Medulla oblongata (tissue), 1 donor: ENCODE measurements around the gene QSOX2.
A peak's percentile ranks its signal among the peaks of the same experiment; 100 is the strongest.
"Not testable (repeated sequence)": the region's sequence is repeated elsewhere in the genome, so short reads cannot be mapped to it uniquely, and the experiment has no call there.

Source experiments
- DNase-seq: peaks from one replicate; pipeline ENCODE4 v3.0.0-alpha.2; 2015; ENCODE audit errors: extremely low spot score

QSOX2 gene

GRCh38 chr9:136266641-136267040 lies 21.0 kb upstream of the QSOX2 start:
- not testable (repeated sequence) for DNase-seq

GRCh38 chr9:136265561-136266355 lies 20.1 kb upstream of the QSOX2 start:
- no peak for DNase-seq

- DNase-seq: no peak
Measured at GRCh38 chr9:136264441-136265405, 19.1 kb upstream of the QSOX2 start.

GRCh38 chr9:136264031-136264430 lies 18.4 kb upstream of the QSOX2 start:
- DNase-seq: no peak

- no peak for DNase-seq
Measured at GRCh38 chr9:136262671-136263178, 17.1 kb upstream of the QSOX2 start.

GRCh38 chr9:136261686-136262430 lies 16.2 kb upstream of the QSOX2 start:
- no peak for DNase-seq

- DNase-seq: no peak
Measured at GRCh38 chr9:136260936-136261472, 15.4 kb upstream of the QSOX2 start.

- no peak for DNase-seq
Measured at GRCh38 chr9:136260521-136260920, 14.9 kb upstream of the QSOX2 start.

- DNase-seq: no peak
Measured at GRCh38 chr9:136259836-136260235, 14.2 kb upstream of the QSOX2 start.

GRCh38 chr9:136259517-136259813 lies 13.9 kb upstream of the QSOX2 start:
- DNase-seq: no peak

- DNase-seq: no peak
Measured at GRCh38 chr9:136258786-136259516, 13.3 kb upstream of the QSOX2 start.

GRCh38 chr9:136258299-136258625 lies 12.7 kb upstream of the QSOX2 start:
- no peak for DNase-seq

- no peak for DNase-seq
Measured at GRCh38 chr9:136257381-136258298, 12.0 kb upstream of the QSOX2 start.

- DNase-seq: no peak
Measured at GRCh38 chr9:136255896-136256890, 10.6 kb upstream of the QSOX2 start.

- no peak for DNase-seq
Measured at GRCh38 chr9:136255166-136255538, 9.5 kb upstream of the QSOX2 start.

- DNase-seq: peak; percentile 18
Measured at GRCh38 chr9:136254381-136255165, 9.0 kb upstream of the QSOX2 start.

- no peak for DNase-seq
Measured at GRCh38 chr9:136253246-136254130, 7.9 kb upstream of the QSOX2 start.
